ENCODE results near the gene CLNK. TPM values are rescaled to one million over a fixed set of nuclear protein-coding genes. Genes with fewer than 3 reads are reported as not detected.
"Not testable (repeated sequence)": the region's sequence is repeated elsewhere in the genome, so short reads cannot be mapped to it uniquely, and the experiment has no call there.

The CLNK gene
- polyA plus RNA-seq, 3 donors, result 0.61 to 1.4 (median 0.95) TPM

GRCh38 chr4:10662937-10663336, 21.6 kb downstream of the CLNK start:
- DNase-seq, result no peak

- no peak for DNase-seq
Measured at GRCh38 chr4:10661047-10661446, 23.5 kb downstream of the CLNK start.

GRCh38 chr4:10659251-10659650, 25.3 kb downstream of the CLNK start:
- DNase-seq, result no peak

- DNase-seq, result peak; percentile 47
Measured at GRCh38 chr4:10656988-10657387, 27.6 kb downstream of the CLNK start.

- DNase-seq, result no peak
Measured at GRCh38 chr4:10656420-10656819, 28.1 kb downstream of the CLNK start.

GRCh38 chr4:10655968-10656367, 28.6 kb downstream of the CLNK start:
- no peak for DNase-seq

GRCh38 chr4:10648479-10648878, 36.1 kb downstream of the CLNK start:
- no peak for DNase-seq

- DNase-seq, result no peak
Measured at GRCh38 chr4:10647846-10648245, 36.7 kb downstream of the CLNK start.

- no peak for DNase-seq
Measured at GRCh38 chr4:10643600-10644425, 40.8 kb downstream of the CLNK start.

GRCh38 chr4:10640561-10641201, 43.9 kb downstream of the CLNK start:
- DNase-seq, result no peak

GRCh38 chr4:10639664-10640063, 44.9 kb downstream of the CLNK start:
- DNase-seq, result no peak

- DNase-seq, result no peak
Measured at GRCh38 chr4:10639100-10639499, 45.5 kb downstream of the CLNK start.

GRCh38 chr4:10635091-10635490, 49.5 kb downstream of the CLNK start:
- no peak for DNase-seq

- DNase-seq, result no peak
Measured at GRCh38 chr4:10629394-10629793, 55.2 kb downstream of the CLNK start.

GRCh38 chr4:10625131-10625530, 59.4 kb downstream of the CLNK start:
- no peak for DNase-seq

GRCh38 chr4:10623862-10624261, 60.7 kb downstream of the CLNK start:
- DNase-seq, result no peak

- no peak for DNase-seq
Measured at GRCh38 chr4:10623241-10623640, 61.3 kb downstream of the CLNK start.

GRCh38 chr4:10622728-10623127, 61.8 kb downstream of the CLNK start:
- no peak for DNase-seq

- no peak for DNase-seq
Measured at GRCh38 chr4:10620935-10621488, 63.6 kb downstream of the CLNK start.

GRCh38 chr4:10619855-10620254, 64.7 kb downstream of the CLNK start:
- no peak for DNase-seq

- DNase-seq, result peak; percentile 59
Measured at GRCh38 chr4:10619220-10619619, 65.3 kb downstream of the CLNK start.

GRCh38 chr4:10614926-10615325, 69.6 kb downstream of the CLNK start:
- not testable (repeated sequence) for DNase-seq

GRCh38 chr4:10613926-10614478, 70.6 kb downstream of the CLNK start:
- DNase-seq, result no peak
